UCSD-AML1 (cell line): ENCODE data around the gene DNMT1.

Experiments
- DNase-seq: peaks from one replicate; lab custom pipeline; 2025; ENCODE audit not compliant: unreplicated experiment; lab: John Stamatoyannopoulos, UW

Gene DNMT1

GRCh38 chr19:10115392-10116084, 79.2 kb downstream of the DNMT1 start:
- DNase-seq: no peak

- DNase-seq: no peak
Observed at GRCh38 chr19:10114651-10115391, 79.9 kb downstream of the DNMT1 start.

GRCh38 chr19:10113964-10114650, 80.6 kb downstream of the DNMT1 start:
- DNase-seq: peak; percentile 20

- no peak for DNase-seq
Observed at GRCh38 chr19:10113592-10113963, 81.2 kb downstream of the DNMT1 start.

- DNase-seq: peak; percentile 27
Observed at GRCh38 chr19:10112895-10113591, 81.7 kb downstream of the DNMT1 start.

GRCh38 chr19:10112037-10112761, 82.6 kb downstream of the DNMT1 start:
- peak; percentile 35 for DNase-seq

- DNase-seq: peak; percentile 74
Observed at GRCh38 chr19:10111405-10111811, 83.3 kb downstream of the DNMT1 start, which contains the start of gene P2RY11. Gene P2RY11, plus strand, starts transcription at chr19:10111693. Its CDS starts 29 bp downstream, at chr19:10111722.

GRCh38 chr19:10110972-10111317, 83.8 kb downstream of the DNMT1 start:
- no peak for DNase-seq

- no peak for DNase-seq
Observed at GRCh38 chr19:10110076-10110971, 84.4 kb downstream of the DNMT1 start.

- no peak for DNase-seq
Observed at GRCh38 chr19:10109528-10109927, 85.2 kb downstream of the DNMT1 start.

GRCh38 chr19:10107817-10108367, 86.9 kb downstream of the DNMT1 start:
- DNase-seq: no peak

GRCh38 chr19:10107254-10107653, 87.5 kb downstream of the DNMT1 start:
- no peak for DNase-seq

- peak; percentile 98 for DNase-seq
Observed at GRCh38 chr19:10106100-10106936, 88.4 kb downstream of the DNMT1 start, which contains the start of gene PPAN. Gene PPAN, plus strand, starts transcription at chr19:10106362. Its CDS starts 33 bp downstream, at chr19:10106395.

- no peak for DNase-seq
Observed at GRCh38 chr19:10105509-10106099, 89.1 kb downstream of the DNMT1 start.

GRCh38 chr19:10104665-10105508, 89.9 kb downstream of the DNMT1 start:
- DNase-seq: peak; percentile 83

GRCh38 chr19:10104130-10104513, 90.6 kb downstream of the DNMT1 start:
- no peak for DNase-seq

GRCh38 chr19:10102787-10103236, 91.9 kb downstream of the DNMT1 start:
- DNase-seq: peak; percentile 44
